ENCODE measurements around the gene KCNG2.
"Not testable (repeated sequence)": the region's sequence is repeated elsewhere in the genome, so short reads cannot be mapped to it uniquely, and the experiment has no call there.

The KCNG2 gene

GRCh38 chr18:79850731-79851130 lies 53.0 kb downstream of the KCNG2 start:
- in situ Hi-C loops (cut with MboI; ENCODE audit: low sequenced_read_pairs): no loop called here

- in situ Hi-C loops (cut with MboI; ENCODE audit: low sequenced_read_pairs): no loop called here
These were observed 53.8 kb downstream of the KCNG2 start for GRCh38 chr18:79851489-79851888.

DNA sequence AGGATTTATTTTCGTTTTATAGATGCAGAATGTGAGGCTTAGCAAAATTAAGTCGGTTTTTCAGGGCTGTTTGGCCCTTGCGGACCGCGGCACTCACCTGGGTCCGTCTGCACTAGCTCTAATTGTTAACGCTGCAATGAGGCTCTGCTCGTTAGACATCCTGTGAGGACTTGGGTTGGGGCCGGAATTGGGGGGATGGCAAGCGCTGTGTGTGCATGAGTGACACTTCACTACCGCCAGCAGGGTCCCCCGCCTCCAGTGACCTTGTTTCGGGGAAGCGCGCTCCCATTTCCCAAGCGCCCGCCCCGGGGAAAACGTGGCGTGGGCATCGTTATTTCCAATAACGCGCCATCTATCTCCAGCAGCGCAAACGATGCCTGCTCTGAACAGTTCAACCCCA lies 54.2 kb downstream of the KCNG2 start:
- in situ Hi-C loops (cut with MboI; ENCODE audit: low sequenced_read_pairs): no loop called here

- in situ Hi-C loops (cut with MboI; ENCODE audit: low sequenced_read_pairs): no loop called here
These were observed 55.0 kb downstream of the KCNG2 start for GRCh38 chr18:79852561-79853302.

GRCh38 chr18:79853303-79853992 lies 55.7 kb downstream of the KCNG2 start:
- in situ Hi-C loops (cut with MboI; ENCODE audit: low sequenced_read_pairs): no loop called here

DNA sequence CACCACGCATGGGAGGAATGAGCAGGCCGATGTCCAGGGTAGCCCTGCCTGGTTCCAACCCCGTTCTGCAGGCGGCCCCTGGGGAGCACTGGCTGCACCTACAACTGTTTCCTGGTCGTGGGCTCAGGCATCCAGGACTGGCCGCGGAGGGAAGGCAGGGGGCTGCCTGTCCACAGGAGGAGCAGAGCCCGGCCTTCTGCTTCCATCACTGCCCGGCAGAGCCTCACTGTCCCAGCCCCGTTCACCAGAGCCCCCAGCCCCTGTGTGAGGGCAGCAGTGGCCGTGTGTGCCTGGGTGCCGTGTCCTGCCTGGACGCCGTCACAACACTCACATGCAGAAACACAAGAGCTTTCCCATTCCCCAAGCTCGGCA lies 56.2 kb downstream of the KCNG2 start:
- in situ Hi-C loops (cut with MboI; ENCODE audit: low sequenced_read_pairs): no loop called here

DNA sequence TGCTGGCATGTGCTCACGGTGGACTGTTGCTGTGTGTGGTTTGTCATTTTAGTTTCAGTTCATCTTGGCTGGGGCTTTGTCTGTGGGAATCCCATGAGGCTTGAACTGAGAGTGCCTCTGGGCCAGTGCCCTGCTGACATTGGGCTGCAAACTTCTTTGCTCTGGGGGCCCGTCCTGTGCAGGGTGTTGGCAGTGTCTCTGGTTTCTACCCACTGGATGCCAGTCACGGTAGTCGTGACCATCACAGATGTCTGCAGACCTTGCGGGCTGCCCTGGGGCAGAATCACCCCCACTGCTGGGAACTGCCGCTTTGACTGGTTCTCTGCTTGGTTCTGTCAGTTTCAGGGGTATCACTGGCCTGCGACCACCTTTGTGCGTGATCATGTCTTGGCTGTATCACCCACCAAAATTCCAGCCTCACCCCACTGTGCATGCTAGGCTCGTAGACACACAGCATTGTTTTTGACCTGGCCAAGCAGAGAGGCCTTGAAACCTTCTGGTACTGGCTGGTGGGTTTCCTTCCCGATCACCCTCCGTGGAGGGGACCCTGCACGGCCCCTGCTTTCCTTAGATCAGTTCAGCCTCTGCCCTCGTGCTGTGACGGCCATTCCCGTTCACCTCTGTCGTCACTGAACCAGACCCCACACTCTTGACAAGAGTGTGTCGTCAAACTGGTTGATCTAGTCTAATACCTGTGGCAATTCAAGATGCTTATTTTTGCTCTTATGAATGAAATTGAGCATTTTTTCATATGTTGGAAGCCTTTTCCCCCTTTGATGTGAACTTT lies 57.6 kb downstream of the KCNG2 start:
- in situ Hi-C loops (cut with MboI; ENCODE audit: low sequenced_read_pairs): no loop called here

GRCh38 chr18:79856119-79857007 lies 58.6 kb downstream of the KCNG2 start:
- in situ Hi-C loops (cut with MboI; ENCODE audit: low sequenced_read_pairs): no loop called here

DNA sequence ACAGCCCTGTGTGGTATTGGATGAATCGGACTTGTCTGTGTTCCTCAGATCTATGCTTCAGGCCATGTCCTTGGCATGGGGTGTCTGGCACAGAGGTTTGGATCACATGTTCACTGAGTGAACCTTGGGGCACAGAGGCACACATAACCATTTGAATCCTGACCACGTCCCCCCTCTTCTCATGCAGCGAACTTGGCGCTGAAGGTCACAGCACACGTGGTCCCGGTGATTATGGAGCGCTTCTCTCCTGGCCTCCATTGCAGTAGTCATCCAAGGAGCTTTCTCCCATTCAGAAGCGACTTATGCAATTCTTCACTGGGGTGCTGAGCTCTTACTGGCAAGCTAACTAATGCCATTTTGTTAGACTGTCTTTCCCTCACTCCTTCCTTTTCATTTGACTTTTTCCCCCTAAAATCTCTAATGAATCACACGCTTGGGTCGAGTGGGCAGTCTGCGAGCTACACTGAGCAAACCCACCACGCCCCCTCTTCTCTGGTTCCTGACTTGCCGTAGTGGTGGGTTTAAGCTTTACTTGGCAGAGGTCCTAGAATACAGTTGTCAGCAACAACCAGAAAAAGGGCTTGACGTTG lies 59.4 kb downstream of the KCNG2 start:
- in situ Hi-C loops (cut with MboI; ENCODE audit: low sequenced_read_pairs): no loop called here

DNA sequence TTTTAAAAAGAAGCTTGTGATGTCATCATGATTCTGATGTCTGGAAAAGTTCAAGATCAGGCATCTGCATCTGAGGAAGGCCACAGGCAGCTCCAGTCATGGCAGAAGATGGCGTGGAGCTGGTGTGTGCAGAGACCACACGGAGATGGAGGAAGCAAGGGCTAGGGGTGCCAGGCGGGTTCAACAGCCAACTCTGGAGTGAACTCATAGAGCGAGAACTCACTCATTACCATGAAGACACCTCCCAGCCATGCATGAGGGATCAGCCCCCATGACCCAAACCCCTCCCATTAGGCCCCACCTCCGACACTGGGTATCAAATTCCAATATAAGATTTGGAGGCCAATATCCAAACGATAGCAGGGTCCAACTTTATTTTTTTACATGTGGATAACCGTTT lies 61.6 kb downstream of the KCNG2 start:
- in situ Hi-C loops (cut with MboI; ENCODE audit: low sequenced_read_pairs): no loop called here

DNA sequence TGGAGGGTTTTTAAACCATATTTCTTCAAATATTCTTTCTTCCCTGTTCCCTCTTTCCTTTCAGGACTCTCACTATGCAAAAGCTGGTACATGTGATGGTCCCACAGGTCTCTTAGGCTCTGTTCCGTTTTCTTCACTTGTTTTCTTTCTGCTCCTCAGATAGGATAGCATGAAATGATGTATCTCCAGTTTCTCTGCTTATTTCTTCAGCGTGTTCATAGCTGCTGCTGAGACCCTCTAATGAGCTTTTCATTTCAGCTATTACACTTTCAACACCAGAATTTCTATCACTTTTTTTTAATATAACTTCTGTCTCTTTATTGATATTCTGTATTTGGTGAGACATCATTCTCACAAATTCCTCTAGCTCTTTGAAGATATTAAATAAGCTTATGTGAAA lies 63.9 kb downstream of the KCNG2 start:
- in situ Hi-C loops (cut with MboI; ENCODE audit: low sequenced_read_pairs): no loop called here

GRCh38 chr18:79862562-79862961 lies 64.8 kb downstream of the KCNG2 start:
- in situ Hi-C loops (cut with MboI; ENCODE audit: low sequenced_read_pairs): no loop called here

DNA sequence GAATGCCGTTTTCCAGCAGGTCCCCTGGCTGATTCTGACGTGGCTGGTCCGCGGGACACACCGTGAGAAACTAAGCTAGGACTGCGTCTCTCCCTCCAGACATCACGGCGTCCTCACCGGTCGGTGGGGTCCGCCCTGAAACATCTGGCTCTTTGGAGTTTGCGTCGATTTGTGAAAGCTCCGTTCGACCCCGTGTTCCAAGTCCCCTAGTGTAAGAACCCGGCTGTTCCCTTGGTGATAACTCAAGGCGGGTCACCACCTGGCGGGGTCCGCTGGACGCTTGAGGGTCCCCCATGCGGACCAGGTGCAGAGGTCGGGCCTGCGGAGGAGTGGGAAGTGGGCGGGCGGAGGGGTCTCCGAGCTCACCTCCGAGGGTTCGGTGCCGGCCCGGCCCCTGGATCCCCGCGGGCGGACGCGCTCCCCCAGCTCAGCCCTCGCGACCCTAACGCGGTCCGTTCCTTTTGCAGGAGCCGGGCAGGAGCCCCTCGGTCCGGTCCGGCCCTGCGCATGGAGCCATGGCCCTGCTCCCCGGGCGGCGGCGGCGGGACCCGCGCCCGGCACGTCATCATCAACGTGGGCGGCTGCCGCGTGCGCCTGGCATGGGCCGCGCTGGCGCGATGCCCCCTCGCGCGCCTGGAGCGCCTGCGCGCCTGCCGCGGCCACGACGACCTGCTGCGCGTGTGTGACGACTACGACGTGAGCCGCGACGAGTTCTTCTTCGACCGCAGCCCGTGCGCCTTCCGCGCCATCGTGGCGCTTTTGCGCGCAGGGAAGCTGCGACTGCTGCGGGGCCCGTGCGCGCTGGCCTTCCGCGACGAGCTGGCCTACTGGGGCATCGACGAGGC lies 65.6 kb downstream of the KCNG2 start:
- in situ Hi-C loops (cut with MboI; ENCODE audit: low sequenced_read_pairs): no loop called here

DNA sequence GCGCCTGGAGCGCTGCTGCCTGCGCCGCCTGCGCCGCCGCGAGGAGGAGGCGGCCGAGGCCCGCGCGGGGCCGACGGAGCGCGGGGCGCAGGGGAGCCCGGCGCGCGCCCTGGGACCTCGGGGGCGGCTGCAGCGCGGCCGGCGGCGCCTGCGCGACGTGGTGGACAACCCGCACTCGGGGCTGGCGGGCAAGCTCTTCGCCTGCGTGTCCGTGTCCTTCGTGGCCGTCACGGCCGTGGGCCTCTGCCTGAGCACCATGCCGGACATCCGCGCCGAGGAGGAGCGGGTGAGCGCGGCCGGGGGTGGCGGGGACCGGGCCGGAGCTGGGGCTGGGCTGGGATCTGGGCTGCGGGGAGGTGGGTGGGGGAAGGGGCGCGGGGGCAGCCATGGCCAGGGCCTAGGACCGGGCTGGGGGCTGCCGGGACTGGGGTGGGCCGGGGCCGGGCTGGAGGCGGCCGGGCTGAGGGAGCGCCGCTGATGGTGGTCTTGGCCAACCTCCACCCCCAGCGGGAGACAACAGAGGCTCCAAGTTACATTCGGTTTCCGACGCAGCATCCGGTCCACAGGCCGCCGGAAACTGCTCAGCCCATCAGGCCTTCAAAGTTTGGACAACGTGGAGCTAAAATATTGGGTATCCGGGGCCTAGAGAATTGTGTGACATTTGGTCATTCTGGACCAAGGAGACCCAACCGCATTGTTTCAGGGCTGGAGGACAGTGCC lies 66.4 kb downstream of the KCNG2 start:
- in situ Hi-C loops (cut with MboI; ENCODE audit: low sequenced_read_pairs): no loop called here

DNA sequence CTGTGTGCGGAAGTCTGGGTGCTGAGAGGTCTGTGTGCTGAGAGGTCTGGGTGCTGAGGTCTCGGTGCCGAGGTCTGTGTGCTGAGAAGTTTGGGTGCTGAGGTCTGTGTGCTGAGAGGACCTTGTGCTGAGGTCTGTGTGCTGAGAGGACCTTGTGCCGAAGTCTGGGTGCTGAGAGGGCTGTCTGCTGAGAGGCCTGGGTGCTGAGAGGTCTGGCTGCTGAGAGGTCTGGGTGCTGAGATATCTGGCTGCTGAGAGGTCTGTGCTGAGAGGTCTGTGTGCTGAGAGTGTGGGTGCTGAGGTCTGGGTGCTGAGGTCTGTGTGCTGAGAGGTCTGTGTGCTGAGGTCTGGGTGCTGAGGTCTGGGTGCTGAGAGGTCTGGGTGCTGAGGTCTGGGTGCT lies 67.2 kb downstream of the KCNG2 start:
- in situ Hi-C loops (cut with MboI; ENCODE audit: low sequenced_read_pairs): not testable (repeated sequence)

DNA sequence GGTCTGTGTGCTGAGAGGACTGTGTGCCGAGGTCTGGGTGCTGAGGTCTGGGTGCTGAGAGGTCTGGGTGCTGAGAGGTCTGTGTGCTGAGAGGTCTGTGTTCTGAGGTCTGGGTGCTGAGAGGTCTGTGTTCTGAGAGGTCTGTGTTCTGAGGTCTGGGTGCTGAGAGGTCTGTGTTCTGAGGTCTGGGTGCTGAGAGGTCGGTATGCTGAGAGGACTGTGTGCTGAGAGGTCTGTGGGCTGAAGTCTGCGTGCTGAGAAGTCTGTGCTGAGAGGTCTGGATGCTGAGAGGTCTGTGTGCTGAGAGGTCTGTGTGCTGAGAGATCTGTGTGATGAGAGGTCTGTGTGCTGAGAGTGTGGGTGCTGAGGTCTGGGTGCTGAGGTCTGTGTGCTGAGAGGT lies 68.2 kb downstream of the KCNG2 start:
- in situ Hi-C loops (cut with MboI; ENCODE audit: low sequenced_read_pairs): not testable (repeated sequence)

GRCh38 chr18:79866889-79867574 lies 69.3 kb downstream of the KCNG2 start:
- in situ Hi-C loops (cut with MboI; ENCODE audit: low sequenced_read_pairs): no loop called here

DNA sequence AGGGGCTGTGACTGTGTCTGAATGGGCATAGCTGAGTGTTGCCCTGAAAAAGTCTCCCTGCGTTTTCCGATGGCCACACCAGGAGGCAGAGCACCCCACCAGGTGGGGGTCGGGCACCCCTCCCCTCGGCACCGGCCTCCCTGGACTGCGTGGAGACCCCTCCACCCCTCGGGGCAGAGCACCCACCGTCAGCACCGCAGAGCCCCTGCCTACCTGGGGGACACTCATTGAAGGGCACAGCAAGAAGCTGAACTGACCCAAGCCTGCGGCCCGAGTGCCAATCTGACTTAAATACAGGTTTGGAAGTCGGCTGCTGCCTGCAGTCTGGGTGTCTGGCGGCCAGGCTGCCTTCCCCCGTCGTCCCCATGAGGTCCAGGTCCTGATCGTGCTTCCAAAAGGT lies 69.9 kb downstream of the KCNG2 start:
- in situ Hi-C loops (cut with MboI; ENCODE audit: low sequenced_read_pairs): no loop called here

Data from HL-60/S4 treated with phorbol 12-myristate 13-acetate at 8.2 ng/mL for 4 days and 3 days (cell line).